Measurements from ENCODE around the gene ITPK1. TPM values are rescaled to one million over a fixed set of nuclear protein-coding genes. Genes with fewer than 3 reads are reported as not detected.

Gene ITPK1
- polyA plus RNA-seq, 1 of the 3 experiments (the other 2 are of a cell fraction): 23.2 TPM

GRCh38 chr14:92998946-92999345 is 116.8 kb downstream of the ITPK1 start:
- no peaks in the 10 kb centered on the region for H3K79me2 ChIP-seq (ENCODE audit: insufficient read depth)
- 98% methylated on average over 5 of the region's 10 CpGs for WGBS (ENCODE audit: low lambda C conversion rate)
- H3F3A ChIP-seq (replicated peaks; ENCODE audit: insufficient read depth): no peaks in the 10 kb centered on the region
- H3K9me2 ChIP-seq: no peaks in the 10 kb centered on the region
- H3K27me3 ChIP-seq (ENCODE audit: insufficient read depth): no peaks in the 10 kb centered on the region
- no peaks in the 10 kb centered on the region for H4K20me1 ChIP-seq (ENCODE audit: insufficient read depth)
- H3K4me1 ChIP-seq (ENCODE audit: control insufficient read depth in 1 of 2, insufficient read depth in 2 of 2, low read depth in 1 of 2, low read length in 1 of 2): peaks cover 3 to 68% of the 10 kb centered on the region in 2 experiments; a peak in 2 of 4 replicates
- no peak overlapping the region for H2AFZ ChIP-seq (ENCODE audit: low read depth)
- CTCF ChIA-PET: interaction anchor here (0.8 to 1.2 kb wide), 2 partner anchors 44 to 114 kb away, joined by 3 to 5 read pairs; no protein-coding TSS in a partner anchor
- no peak for DNase-seq
- TF ChIP-seq EP300 (IDR thresholded peaks at IDR 0.05; ENCODE audit: borderline replicate concordance in 1 of 2, low read depth in 1 of 2, low read length in 1 of 2): no peak
- no peak overlapping the region for H3K4me3 ChIP-seq (ENCODE audit: low read depth in 2 of 2, low read length in 1 of 2)
- H3K36me3 ChIP-seq (replicated peaks in 1 of 2; ENCODE audit: control insufficient read depth in 1 of 2, insufficient read depth in 2 of 2, low read length in 1 of 2): no peaks in the 10 kb centered on the region
- no peak overlapping the region for H3K9ac ChIP-seq
- POLR2A ChIA-PET: no interaction called here
- H3K9me3 ChIP-seq: no peaks in the 10 kb centered on the region
- peak overlapping the region in 1 of 2 experiments; percentile 96; a peak in 1 of 4 replicates for H3K27ac ChIP-seq (ENCODE audit: low read depth in 2 of 2, low read length in 1 of 2)
- no peak overlapping the region for H3K4me2 ChIP-seq

GRCh38 chr14:92997343-92998061 is 118.2 kb downstream of the ITPK1 start:
- H3K4me3 ChIP-seq (ENCODE audit: low read depth in 2 of 2, low read length in 1 of 2): no peak overlapping the region
- H4K20me1 ChIP-seq (ENCODE audit: insufficient read depth): no peaks in the 10 kb centered on the region
- CTCF ChIA-PET: interaction anchor here (1.0 to 2.9 kb wide), 6 partner anchors 15 to 115 kb away, joined by 3 to 7 read pairs (median 4); no protein-coding TSS in a partner anchor
- peak overlapping the region; percentile 5; the same call in 1 of the 2 replicates for H3K4me2 ChIP-seq
- H3K27me3 ChIP-seq (ENCODE audit: insufficient read depth): no peaks in the 10 kb centered on the region
- 66% methylated on average over 12 of the region's 14 CpGs for WGBS (ENCODE audit: low lambda C conversion rate)
- peak; percentile 81 for DNase-seq
- peaks cover 3 to 57% of the 10 kb centered on the region in 2 experiments; a peak in 2 of 4 replicates for H3K4me1 ChIP-seq (ENCODE audit: control insufficient read depth in 1 of 2, insufficient read depth in 2 of 2, low read depth in 1 of 2, low read length in 1 of 2)
- peak overlapping the region; percentile 28 to 96; a peak in 3 of 4 replicates for H3K27ac ChIP-seq (ENCODE audit: low read depth in 2 of 2, low read length in 1 of 2)
- POLR2A ChIA-PET: interaction anchor here (0.9 to 1.7 kb wide), 5 partner anchors 10 to 118 kb away, joined by 3 to 10 read pairs (median 3); no protein-coding TSS in a partner anchor
- H2AFZ ChIP-seq (ENCODE audit: low read depth): no peak overlapping the region
- H3F3A ChIP-seq (replicated peaks; ENCODE audit: insufficient read depth): no peaks in the 10 kb centered on the region
- no peak for TF ChIP-seq TCF12 (IDR thresholded peaks at IDR 0.05)
- peak; percentile 82 for TF ChIP-seq MXI1 (IDR thresholded peaks at IDR 0.05; ENCODE audit: low read depth, low read length)
- no peak for TF ChIP-seq YY1 (IDR thresholded peaks at IDR 0.05; ENCODE audit: low read depth)
- no peak for TF ChIP-seq CTCF (IDR thresholded peaks at IDR 0.05)
- no peak for TF ChIP-seq USF1 (IDR thresholded peaks at IDR 0.05; ENCODE audit: borderline replicate concordance, low read depth)
- TF ChIP-seq USF2 (IDR thresholded peaks at IDR 0.05; ENCODE audit: borderline replicate concordance, low read depth, low read length): no peak
- TF ChIP-seq FOXM1 (IDR thresholded peaks at IDR 0.05; ENCODE audit: low read depth): no peak
- TF ChIP-seq CHD2 (IDR thresholded peaks at IDR 0.05; ENCODE audit: low read length, partially characterized antibody): no peak
- no peak for TF ChIP-seq NRF1 (IDR thresholded peaks at IDR 0.05; ENCODE audit: low read depth, low read length)
- TF ChIP-seq GATA2 (CRISPR knock-in tag; IDR thresholded peaks at IDR 0.05): peak; percentile 75
- no peak for TF ChIP-seq POLR2AphosphoS5 (IDR thresholded peaks at IDR 0.05; ENCODE audit: low read depth, low read length)
- peaks cover 0 to 6% of the 10 kb centered on the region in 2 experiments for H3K36me3 ChIP-seq (replicated peaks in 1 of 2; ENCODE audit: control insufficient read depth in 1 of 2, insufficient read depth in 2 of 2, low read length in 1 of 2)
- no peaks in the 10 kb centered on the region for H3K9me2 ChIP-seq
- H3K9me3 ChIP-seq: no peaks in the 10 kb centered on the region
- H3K79me2 ChIP-seq (ENCODE audit: insufficient read depth): no peaks in the 10 kb centered on the region
- no peak overlapping the region for H3K9ac ChIP-seq

Measured in SK-N-SH (cell line).